ENCODE measurements around the gene SERPINA3. TPM values are rescaled to one million over a fixed set of nuclear protein-coding genes. Genes with fewer than 3 reads are reported as not detected.

Gene SERPINA3
- total RNA-seq, 1 experiment from 2014 or later: 2,914 TPM

- CTCF ChIA-PET: interaction anchor here (2.1 kb wide), 2 partner anchors 9 to 25 kb away, joined by 6 to 8 read pairs; no protein-coding TSS in a partner anchor
- peaks cover 34% of the 10 kb centered on the region for H3K4me1 Mint-ChIP-seq (ENCODE audit: low read depth, unreplicated experiment)
- no peaks in the 10 kb centered on the region for H3K27me3 Mint-ChIP-seq (ENCODE audit: unreplicated experiment)
- H3K9me3 Mint-ChIP-seq (ENCODE audit: low read depth, unreplicated experiment): peaks cover under 1% of the 10 kb centered on the region
- H3K4me3 Mint-ChIP-seq (ENCODE audit: low read depth, unreplicated experiment): no peak overlapping the region
- H3K36me3 Mint-ChIP-seq (ENCODE audit: insufficient read depth, unreplicated experiment): peaks cover 8% of the 10 kb centered on the region
- no peak overlapping the region for H3K27ac Mint-ChIP-seq (ENCODE audit: unreplicated experiment)
- DNase-seq: peak; percentile 35
- intact Hi-C loops (cut with micrococcal nuclease; ENCODE audit: unreplicated experiment): no loop called here
- no TSS peak for BruUV-seq (replicated peaks)
- TF ChIP-seq CTCF (IDR thresholded peaks at IDR 0.05; ENCODE audit: unreplicated experiment): no peak
Measured at GRCh38 chr14:94623856-94624499, 11.8 kb downstream of the SERPINA3 start.

GRCh38 chr14:94624537-94625352 is 12.6 kb downstream of the SERPINA3 start:
- DNase-seq: peak; percentile 43
- Mint-ChIP-seq H3K9me3 (ENCODE audit: low read depth, unreplicated experiment) (peaks cover 3% of the 10 kb centered on the region), H3K36me3 (ENCODE audit: insufficient read depth, unreplicated experiment) (peaks cover 8% of the 10 kb centered on the region), H3K27me3 (ENCODE audit: unreplicated experiment) (no peaks in the 10 kb centered on the region), H3K27ac (ENCODE audit: unreplicated experiment) (no peak overlapping the region), H3K4me3 (ENCODE audit: low read depth, unreplicated experiment) (no peak overlapping the region), H3K4me1 (ENCODE audit: low read depth, unreplicated experiment) (peaks cover 27% of the 10 kb centered on the region)
- no TSS peak for BruUV-seq (replicated peaks)
- no peak for TF ChIP-seq CTCF (IDR thresholded peaks at IDR 0.05; ENCODE audit: unreplicated experiment)
- CTCF ChIA-PET: interaction anchor here (0.6 to 2.1 kb wide), 3 partner anchors 10 to 1929 kb away, joined by 3 to 8 read pairs (median 6); no protein-coding TSS in a partner anchor
- intact Hi-C loops (cut with micrococcal nuclease; ENCODE audit: unreplicated experiment): no loop called here

GRCh38 chr14:94625353-94625635 is 13.1 kb downstream of the SERPINA3 start:
- Mint-ChIP-seq H3K9me3 (ENCODE audit: low read depth, unreplicated experiment) (peaks cover 3% of the 10 kb centered on the region), H3K27ac (ENCODE audit: unreplicated experiment) (no peak overlapping the region), H3K4me1 (ENCODE audit: low read depth, unreplicated experiment) (peaks cover 22% of the 10 kb centered on the region), H3K36me3 (ENCODE audit: insufficient read depth, unreplicated experiment) (peaks cover 8% of the 10 kb centered on the region), H3K4me3 (ENCODE audit: low read depth, unreplicated experiment) (no peak overlapping the region), H3K27me3 (ENCODE audit: unreplicated experiment) (no peaks in the 10 kb centered on the region)
- peak; percentile 26 for DNase-seq
- no TSS peak for BruUV-seq (replicated peaks)
- intact Hi-C loops (cut with micrococcal nuclease; ENCODE audit: unreplicated experiment): no loop called here
- CTCF ChIA-PET: interaction anchor here (0.6 to 2.1 kb wide), 3 partner anchors 10 to 1928 kb away, joined by 3 to 8 read pairs (median 6); no protein-coding TSS in a partner anchor
- TF ChIP-seq CTCF (IDR thresholded peaks at IDR 0.05; ENCODE audit: unreplicated experiment): no peak

GRCh38 chr14:94628578-94628977 is 16.4 kb downstream of the SERPINA3 start:
- no peak for DNase-seq
- CTCF ChIA-PET: interaction anchor here (1.2 kb wide), 1 partner anchor 29 kb away, joined by 3 read pairs; no protein-coding TSS in a partner anchor
- Mint-ChIP-seq H3K4me1 (ENCODE audit: low read depth, unreplicated experiment) (no peaks in the 10 kb centered on the region), H3K4me3 (ENCODE audit: low read depth, unreplicated experiment) (no peak overlapping the region), H3K27ac (ENCODE audit: unreplicated experiment) (no peak overlapping the region), H3K27me3 (ENCODE audit: unreplicated experiment) (peaks cover 16% of the 10 kb centered on the region), H3K36me3 (ENCODE audit: insufficient read depth, unreplicated experiment) (peaks cover 8% of the 10 kb centered on the region), H3K9me3 (ENCODE audit: low read depth, unreplicated experiment) (peaks cover 3% of the 10 kb centered on the region)
- intact Hi-C loops (cut with micrococcal nuclease; ENCODE audit: unreplicated experiment): no loop called here
- no peak for TF ChIP-seq CTCF (IDR thresholded peaks at IDR 0.05; ENCODE audit: unreplicated experiment)
- BruUV-seq (replicated peaks): no TSS peak

All from Calu3 (cell line).